Activated CD4-positive, CD25-positive, alpha-beta regulatory T cell (primary cell): ENCODE data around the gene CTSW.
"Not testable (repeated sequence)": the region's sequence is repeated elsewhere in the genome, so short reads cannot be mapped to it uniquely, and the experiment has no call there.

Experiments used
- DNase-seq, 4 experiments: peaks; one replicate each; lab custom pipeline; 2025; lab: John Stamatoyannopoulos, UW

Gene CTSW, protein sequence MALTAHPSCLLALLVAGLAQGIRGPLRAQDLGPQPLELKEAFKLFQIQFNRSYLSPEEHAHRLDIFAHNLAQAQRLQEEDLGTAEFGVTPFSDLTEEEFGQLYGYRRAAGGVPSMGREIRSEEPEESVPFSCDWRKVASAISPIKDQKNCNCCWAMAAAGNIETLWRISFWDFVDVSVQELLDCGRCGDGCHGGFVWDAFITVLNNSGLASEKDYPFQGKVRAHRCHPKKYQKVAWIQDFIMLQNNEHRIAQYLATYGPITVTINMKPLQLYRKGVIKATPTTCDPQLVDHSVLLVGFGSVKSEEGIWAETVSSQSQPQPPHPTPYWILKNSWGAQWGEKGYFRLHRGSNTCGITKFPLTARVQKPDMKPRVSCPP

DNA sequence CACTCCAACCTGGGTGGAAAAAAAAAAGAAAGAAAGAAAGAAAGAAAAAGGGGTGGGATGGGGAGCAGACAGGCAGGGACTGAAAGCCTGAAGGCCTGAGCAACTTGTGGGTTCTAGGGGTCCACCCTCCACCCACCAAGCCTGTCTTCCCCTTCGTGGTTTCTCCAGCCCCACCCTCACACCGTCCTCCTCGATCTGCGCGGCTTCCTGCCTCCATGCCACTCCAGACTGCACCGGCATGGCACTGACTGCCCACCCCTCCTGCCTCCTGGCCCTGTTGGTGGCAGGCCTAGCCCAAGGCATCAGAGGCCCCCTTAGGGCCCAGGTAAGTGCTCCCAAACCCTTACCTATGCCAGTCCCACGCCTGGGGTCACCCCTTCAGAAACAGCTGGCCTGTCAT lies at the start of gene CTSW:
TSS of gene CTSW (plus strand) at position 221 of the 400 bp plus-strand sequence. CDS start at position 239, 18 bp downstream.
- DNase-seq = no peak

DNA sequence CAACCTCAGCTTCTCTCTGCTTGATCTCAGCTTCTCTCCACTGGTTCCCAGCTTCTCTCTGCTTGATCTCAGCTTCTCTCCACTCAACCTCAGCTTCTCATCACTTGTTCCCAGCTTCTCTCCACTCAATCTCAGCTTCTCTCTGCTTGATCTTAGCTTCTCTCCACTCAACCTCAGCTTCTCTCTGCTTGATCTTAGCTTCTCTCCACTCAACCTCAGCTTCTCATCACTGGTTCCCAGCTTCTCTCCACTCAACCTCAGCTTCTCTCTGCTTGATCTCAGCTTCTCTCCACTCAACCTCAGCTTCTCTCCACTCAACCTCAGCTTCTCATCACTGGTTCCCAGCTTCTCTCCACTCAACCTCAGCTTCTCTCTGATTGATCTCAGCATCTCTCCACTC lies 47.4 kb upstream of the CTSW start:
- not testable (repeated sequence) for DNase-seq

DNA sequence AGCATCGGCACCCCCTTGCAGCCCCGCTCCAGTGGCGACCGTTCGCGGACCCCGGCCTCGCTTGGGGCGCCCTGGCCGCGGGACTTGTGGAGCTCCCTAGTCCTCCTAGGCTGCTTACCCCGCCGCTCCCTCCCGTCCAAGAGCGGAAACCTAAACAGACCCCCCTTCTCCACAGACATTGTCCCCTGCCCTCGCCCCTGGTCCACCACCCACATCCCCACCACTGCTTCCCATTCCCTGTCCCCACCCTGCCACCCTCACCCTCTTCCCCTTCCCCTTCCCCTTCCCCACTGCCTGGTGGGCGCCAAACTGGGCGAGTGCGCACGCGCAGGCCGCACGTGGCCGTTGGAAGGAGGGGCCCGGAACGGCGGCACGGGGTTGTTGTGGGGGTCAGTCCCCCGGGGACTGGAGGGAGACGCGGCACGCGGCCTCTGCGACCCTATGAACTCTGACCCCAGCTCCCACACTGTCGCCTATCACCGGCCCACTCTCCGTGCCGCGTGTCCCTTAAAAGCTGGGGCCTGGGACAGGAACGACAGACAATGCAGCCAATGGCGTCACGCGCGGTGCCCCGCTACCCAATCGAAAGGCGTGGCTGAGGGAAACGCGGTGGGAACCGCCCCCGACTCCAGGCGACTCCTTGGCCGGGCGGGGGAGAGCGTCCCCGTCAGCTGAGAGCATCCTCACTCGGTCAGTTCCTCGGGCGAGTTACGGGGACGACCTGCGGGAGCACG lies 46.2 kb upstream of the CTSW start, which contains the start of gene SNX32:
TSS of gene SNX32 (plus strand) at position 667 of the 734 bp plus-strand sequence. CDS start 103 bp downstream, outside the sequence.
- DNase-seq = peak; percentile 84 to 91 (median 88)

DNA sequence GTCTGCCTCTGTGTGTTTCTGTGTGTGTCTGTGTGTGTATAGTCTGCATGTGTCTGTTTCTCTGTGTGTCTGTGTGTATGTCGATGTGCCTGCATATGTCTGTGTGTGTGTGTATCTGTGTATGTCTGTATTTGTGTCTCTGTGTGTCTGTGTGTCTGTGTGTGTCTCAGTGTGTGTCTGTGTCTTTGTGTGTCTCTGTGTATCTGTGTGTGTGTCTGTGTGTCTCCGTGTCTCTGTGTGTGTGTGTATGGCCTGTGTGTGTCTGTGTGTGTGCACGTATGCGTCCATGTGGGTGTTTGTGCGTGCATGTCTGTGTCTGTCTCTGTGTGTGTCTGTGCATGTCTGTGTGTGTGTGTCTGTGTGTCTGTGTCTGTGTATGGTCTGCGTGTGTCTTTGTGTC lies 45.4 kb upstream of the CTSW start:
- no peak for DNase-seq

DNA sequence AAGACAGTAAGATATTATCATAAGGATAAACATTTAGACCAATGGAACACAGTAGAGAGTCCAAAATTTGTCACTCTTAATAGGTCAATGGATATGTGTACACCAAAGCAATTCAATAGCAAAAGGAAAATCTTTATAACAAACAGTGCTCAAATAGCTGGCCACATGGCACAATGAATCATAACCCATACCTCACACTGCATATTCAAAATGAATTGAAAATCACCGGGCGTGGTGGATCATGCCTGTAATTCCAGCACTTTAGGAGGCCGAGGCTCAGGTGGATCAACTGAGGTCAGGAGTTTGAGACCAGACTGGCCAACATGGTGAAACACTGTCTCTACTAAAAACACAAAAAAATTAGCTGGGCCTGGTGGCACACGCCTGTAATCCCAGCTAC lies 37.5 kb upstream of the CTSW start:
- no peak for DNase-seq

DNA sequence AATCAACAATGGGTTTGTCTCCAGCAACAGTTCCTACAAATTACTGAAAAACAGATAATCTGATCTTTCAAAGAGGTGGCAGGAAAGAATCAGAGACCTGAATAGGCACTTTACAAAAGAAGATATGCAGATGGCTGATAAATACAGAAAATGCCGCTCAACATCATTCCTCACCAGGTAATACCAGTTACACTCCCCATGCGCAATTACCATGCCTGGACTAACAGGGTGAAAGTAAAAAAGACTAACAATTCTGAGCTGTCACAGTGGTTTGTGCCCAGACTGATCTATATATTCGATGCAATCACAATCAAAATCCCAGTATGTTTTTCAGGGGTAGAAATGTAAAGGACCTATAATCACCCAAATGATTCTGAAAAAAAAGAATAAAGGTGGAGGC lies 35.8 kb upstream of the CTSW start:
- no peak for DNase-seq

DNA sequence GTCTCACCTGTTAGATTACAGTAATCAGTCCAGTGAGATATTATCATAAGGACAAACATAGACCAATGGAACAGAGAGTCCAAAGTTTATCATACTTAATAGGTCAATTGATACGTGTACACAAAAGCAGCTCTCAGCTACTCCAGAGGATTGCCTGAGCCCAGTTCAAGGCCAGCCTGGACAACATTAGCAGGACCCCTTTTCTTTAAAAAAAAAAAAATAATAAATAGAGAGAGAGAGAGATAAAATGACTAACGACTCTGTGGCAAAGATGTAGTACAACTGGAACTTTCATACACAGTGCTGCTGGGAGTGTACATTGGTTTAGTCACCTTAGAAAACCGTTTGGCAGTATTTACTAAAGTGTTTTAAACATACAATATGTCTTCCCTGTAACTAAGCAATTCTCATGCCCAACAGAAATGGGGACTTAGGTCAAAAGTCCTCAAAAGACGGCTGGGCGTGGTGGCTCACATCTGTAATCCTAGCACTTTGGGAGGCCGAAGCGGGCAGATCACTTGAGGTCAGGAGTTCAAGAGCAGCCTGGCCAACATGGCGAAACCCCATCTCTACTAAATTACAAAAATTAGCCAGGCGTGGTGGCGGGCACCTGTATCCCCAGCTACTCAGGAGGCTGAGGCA lies 35.3 kb upstream of the CTSW start:
- no peak for DNase-seq

DNA sequence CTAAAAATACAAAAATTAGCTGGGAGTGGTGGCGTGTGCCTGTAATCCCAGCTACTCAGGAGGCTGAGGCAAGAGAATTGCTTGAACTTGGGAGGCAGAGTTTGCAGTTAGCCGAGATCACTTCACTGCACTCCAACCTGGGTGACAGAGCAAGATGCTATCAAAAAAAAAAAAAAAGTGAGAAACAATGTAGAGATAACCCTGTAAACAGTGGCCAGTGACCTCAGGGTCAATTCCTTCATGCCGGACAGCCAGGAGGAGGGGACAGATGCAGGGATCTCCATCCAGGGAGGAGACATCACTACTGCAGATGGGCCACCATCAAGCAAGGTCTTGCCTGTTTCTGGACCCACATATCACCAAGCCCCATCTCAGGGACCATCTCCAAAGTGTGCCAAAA lies 31.9 kb upstream of the CTSW start:
- no peak for DNase-seq

DNA sequence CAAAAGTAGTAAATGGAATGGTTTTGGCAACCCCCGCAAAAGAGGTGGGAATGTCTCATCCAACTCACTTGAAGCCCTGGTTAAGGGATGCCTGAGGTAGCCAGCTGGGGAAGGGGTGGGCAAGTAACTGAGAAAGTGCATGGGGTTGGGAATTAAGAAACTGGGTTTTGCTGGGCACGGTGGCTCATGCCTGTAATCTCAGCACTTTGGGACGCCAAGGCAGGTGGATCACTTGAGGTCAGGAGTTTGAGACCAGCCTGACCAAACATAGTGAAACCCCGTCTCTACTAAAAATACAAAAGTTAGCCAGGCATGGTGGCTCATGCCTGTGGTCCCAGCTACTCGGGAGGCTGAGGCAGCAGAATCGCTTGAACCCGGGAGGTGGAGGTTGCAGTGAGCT lies 30.9 kb upstream of the CTSW start:
- DNase-seq = not testable (repeated sequence)

DNA sequence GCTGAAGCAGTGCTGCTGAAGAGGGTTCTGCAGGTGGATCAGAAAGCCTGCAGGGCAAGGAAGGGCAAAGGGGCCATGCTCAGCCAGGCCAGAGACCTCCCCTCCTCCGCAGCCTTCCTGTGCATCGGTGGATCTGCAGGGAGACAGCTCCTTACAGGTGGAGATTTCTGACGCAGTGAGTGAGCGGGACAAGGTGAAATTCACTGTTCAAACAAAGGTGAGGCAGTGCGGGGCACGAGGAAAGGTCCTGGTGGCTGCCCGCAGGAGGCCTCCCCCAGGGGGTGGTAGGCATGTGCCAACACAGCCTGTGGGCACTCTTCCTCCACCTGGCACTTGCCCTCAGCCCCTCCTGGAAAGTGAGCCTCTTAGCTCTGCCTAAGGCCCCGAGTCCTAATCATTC lies 30.3 kb upstream of the CTSW start:
- DNase-seq = no peak

DNA sequence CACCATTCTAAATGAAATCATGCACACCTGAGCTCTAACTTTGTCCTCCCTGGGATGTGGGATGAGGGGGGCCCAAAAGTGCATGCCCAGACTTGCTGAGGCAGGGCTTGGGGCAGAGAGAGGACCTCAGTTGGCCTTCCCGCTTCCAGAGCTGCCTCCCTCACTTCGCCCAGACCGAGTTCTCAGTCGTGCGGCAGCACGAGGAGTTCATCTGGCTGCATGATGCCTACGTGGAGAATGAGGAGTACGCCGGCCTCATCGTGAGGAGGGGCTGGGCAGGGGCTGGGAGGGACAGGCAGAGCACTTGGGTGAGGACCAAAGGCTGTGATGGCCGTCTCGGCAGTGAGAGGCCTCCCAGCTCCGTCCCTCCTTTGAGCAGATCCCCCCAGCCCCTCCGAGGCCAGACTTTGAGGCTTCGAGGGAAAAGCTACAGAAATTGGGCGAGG lies 29.8 kb upstream of the CTSW start:
- DNase-seq = no peak

DNA sequence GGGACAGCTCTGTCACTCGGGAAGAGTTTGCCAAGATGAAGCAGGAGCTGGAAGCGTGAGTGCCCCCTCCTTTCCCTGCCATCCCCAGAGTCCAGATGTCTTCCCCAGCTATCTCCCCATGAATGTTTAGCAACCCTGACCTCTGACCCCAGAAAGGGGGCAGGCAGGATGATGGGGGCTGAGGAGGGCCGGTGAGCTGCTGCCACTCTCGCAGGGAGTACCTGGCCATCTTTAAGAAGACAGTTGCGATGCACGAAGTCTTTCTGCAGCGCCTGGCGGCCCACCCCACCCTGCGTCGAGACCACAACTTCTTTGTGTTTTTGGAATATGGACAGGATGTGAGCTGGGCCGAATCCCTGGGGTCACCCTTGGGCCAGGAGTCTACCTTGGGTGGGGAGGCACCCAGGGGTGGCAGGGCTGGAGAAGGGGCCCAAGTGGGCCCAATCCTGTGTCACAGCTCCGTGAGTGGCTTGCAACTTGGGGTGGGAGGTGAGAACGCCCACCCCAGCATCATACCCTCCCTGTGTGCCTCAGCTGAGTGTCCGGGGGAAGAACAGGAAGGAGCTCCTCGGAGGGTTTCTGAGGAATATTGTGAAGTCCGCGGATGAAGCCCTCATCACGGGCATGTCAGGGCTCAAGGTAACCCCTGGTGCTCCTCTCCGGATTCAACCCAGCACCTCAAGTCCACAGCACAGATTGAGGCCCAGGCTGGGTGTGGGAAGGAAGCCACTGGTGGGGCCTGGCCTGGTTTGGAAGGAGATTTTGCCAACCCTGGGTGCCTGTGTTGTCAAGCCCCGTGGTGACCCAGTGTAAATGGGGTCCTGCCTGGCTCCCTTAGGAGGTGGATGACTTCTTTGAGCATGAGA lies 29.2 kb upstream of the CTSW start:
- no peak for DNase-seq

DNA sequence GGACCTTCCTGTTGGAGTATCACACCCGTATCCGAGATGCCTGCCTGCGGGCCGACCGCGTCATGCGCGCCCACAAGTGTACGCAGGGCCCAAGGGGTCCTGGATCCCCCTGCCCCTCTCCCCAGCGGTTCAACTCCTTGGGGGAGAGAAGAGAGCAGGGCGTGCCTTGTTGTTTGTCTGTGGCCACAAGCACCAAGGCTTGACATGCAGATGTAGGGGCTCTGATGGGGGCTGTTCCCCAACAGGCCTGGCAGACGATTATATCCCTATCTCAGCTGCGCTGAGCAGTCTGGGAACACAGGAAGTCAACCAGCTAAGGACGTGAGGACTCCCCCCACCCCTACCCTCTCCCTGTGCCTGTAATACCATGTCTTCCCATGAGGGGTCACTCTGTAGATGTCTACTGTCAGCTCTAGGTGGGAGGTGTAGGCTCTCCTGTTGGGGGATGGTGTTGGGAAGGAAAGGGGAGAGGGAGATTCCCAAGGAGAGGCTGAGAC lies 28.5 kb upstream of the CTSW start:
- no peak for DNase-seq

DNA sequence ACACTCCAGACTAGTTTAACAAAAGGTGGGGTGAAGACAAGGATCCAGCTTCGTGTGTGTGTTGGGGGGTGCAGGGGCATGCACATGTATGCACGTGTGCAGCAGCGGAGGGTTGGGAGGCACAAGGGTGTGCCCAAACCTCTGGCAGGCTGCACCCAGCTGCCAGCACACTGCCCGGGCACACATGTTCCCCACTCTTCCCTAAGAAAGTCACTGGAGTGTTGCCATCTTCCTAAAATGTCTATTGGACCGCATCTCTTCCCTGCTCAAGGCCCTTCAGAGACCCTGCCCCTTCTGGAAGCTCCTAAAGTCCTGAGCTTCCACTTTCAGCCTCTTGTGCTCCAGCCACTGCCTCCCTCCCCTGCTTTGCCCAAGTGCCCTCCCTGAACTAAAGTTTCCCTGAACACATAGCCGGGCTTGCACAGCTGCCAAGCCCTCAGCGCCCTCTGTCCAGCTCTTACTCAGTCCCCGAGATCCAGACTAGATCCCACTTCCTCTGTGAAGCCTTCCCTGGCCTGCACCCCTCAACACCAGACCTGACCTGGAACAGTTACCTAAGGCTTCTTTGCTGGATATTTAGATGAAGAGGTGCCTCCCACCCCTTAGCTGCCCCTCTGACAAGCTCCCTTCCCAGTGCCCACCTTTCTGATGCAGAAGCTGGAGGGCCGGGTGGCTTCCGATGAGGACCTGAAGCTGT lies 27.7 kb upstream of the CTSW start:
- no peak for DNase-seq

DNA sequence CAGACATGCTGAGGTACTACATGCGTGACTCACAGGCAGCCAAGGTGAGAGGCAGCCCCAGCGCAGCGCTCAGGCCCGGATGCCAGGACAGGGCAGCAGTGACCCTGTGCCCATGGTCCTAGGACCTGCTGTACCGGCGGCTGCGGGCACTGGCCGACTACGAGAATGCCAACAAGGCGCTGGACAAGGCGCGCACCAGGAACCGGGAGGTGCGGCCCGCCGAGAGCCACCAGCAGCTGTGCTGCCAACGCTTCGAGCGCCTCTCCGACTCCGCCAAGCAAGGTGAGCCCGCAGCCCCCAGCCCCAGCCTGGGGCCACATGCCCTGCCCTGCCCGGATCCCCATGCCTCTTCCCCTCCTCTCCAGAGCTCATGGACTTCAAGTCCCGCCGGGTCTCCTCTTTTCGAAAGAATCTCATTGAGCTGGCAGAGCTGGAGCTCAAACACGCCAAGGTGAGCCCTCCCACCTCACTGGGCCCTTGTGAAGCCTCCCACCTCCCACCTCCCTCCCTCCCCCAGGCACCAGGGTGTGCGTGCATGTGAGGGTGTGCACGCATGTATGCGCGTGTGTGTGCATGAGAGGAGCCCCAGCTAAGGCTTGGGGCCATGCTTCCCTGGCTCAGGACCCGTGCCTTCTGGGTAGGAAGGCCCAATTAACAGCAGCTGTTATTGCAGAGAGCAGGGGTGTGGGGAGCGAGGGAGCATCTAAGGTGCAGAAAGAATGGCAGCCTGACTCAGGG lies 27.0 kb upstream of the CTSW start:
- DNase-seq = no peak

DNA sequence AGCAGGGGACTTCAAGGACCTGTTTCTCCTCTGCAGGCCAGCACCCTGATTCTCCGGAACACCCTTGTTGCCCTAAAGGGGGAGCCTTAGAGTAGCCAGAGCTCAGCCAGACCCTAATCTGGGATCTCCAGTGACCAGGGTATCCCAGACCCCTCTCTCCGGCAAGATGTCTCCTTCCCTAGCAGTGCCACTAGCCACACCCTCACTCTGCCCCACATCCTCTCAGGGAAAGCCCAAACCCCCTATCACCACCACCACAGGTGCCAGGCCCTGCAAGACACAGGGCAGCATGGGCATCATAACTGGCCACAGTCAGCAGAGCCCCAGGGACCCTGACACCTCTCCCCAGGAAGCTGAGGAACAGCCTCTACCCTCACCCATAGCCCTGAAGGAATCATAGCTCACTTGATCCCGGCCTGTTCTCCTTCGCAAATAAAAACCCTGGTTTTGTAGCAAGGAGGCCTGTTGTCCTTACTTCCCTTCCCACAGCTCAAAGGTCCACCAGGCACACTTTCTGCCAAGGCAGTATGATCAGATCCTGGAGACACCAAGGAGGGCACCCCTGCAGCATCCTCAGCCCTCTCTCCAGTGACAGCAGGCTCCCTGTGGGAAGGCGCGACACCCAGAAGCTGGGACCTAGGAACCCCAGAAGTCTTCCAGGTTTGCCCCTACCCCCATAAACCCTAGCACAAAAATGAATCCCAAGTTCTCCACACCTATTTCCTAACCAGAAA lies 26.2 kb upstream of the CTSW start:
- DNase-seq = no peak

DNA sequence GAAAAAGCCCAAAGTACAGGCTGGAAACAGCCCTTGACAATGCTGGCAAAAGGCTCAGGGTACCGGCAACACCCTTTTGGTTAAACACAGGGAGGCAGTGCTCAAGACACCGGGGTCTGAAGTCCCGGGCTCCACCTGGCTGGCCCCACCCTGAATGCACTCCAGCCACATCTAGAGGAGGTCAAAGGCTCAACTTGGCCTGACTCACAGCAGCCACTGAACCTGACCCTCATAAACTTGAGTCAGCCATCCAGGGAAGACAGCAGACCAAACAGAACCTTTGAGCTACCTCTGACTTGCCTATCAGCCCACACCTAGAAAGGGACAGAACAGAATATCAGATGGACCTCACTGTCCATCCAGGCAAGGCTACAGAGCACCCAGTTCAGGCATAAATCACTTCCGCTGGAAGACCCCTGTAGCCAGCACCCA lies 25.5 kb upstream of the CTSW start:
- DNase-seq = no peak

DNA sequence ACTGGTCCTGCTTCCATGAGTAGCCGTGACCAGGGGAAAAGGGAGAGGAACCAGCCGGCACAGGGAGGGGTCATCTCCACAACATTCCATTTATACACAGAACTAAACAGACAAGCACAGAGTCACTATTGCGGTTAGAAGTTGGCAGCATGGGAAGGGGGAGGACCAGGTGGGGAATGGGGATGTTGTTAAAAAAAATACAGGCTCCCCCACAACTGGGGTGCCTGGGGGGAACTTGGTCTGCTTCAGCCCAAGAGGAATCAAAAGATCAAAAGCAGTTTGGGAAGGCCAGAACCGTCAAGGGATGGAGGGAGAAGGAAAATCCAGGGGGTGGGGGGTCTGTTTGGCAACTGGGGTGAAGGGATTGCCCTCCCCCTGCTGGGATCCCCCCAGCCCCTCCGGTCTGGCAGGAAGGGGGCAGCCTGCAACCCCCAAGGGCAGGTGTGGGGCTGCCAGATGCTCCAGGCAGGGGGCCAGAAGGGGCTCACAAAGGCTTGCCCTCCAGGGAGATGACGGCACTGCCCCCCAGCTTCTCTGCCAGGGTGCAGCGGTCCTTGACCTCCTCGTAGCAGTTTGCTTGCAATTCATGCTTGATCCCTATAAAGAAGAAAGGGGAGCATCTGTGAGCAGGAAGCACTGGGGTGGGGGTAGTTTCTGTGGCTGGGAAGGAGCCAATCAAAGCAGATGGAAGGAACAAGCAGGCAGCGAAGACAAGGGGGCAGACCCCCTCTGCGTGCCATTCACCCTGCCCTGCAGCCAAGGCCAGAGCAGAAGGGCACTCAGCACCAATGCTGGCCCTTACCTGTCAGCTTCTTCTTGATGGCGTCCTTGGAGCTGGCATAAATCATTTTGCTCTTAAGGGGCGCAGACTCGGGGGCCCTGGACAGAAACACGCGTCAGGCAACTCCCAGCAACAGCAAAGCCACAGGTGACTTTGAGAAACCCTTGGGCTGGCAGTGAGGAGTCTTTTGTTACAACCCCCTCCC lies 24.5 kb upstream of the CTSW start:
- no peak for DNase-seq
